Activated naive CD8-positive, alpha-beta T cell treated with anti-CD3 and anti-CD28 coated beads for 36 hours (primary cell): ENCODE measurements around the gene HASPIN. TPM values are rescaled to one million over a fixed set of nuclear protein-coding genes. Genes with fewer than 3 reads are reported as not detected.
"Not testable (repeated sequence)": the region's sequence is repeated elsewhere in the genome, so short reads cannot be mapped to it uniquely, and the experiment has no call there.

ENCODE experiments used
- DNase-seq: peaks from one replicate; pipeline ENCODE4 v3.0.0; 2021
- H3K27ac Mint-ChIP-seq: one replicate; pipeline ENCODE4 v1.8.0; 2022; ENCODE audit warnings: mild to moderate bottlenecking, moderate library complexity, mixed read lengths
- H3K27me3 Mint-ChIP-seq: one replicate; pipeline ENCODE4 v1.8.0; 2022; ENCODE audit warnings: mild to moderate bottlenecking, mixed read lengths
- H3K36me3 Mint-ChIP-seq: one replicate; pipeline ENCODE4 v1.8.0; 2021; ENCODE audit warnings: mild to moderate bottlenecking, mixed read lengths
- H3K4me1 Mint-ChIP-seq: one replicate; pipeline ENCODE4 v1.8.0; 2021; ENCODE audit warnings: mixed read lengths
- H3K4me3 Mint-ChIP-seq: one replicate; pipeline ENCODE4 v1.8.0; 2022; ENCODE audit warnings: mild to moderate bottlenecking, moderate library complexity, mixed read lengths
- H3K9me3 Mint-ChIP-seq: one replicate; pipeline ENCODE4 v1.8.0; 2022; ENCODE audit warnings: mixed read lengths
- total RNA-seq, 2 experiments: library from RNA; stranded (reverse); gene quantifications; one replicate each; pipeline ENCODE4 v1.2.3, GENCODE V29; 2021

The HASPIN gene
- total RNA-seq, 2 experiments from 2014 or later = 23.8 to 24.6 TPM

GRCh38 chr17:3690094-3690715 lies 33.5 kb upstream of the HASPIN start:
- Mint-ChIP-seq H3K4me3 (no peak overlapping the region), H3K27ac (no peak overlapping the region), H3K4me1 (peaks cover 12% of the 10 kb centered on the region), H3K27me3 (no peaks in the 10 kb centered on the region), H3K36me3 (peaks cover 8% of the 10 kb centered on the region), H3K9me3 (no peaks in the 10 kb centered on the region)
- no peak for DNase-seq

GRCh38 chr17:3691617-3692067 lies 32.1 kb upstream of the HASPIN start:
- no peak for DNase-seq
- Mint-ChIP-seq H3K36me3 (peaks cover 8% of the 10 kb centered on the region), H3K27ac (no peak overlapping the region), H3K27me3 (no peaks in the 10 kb centered on the region), H3K9me3 (no peaks in the 10 kb centered on the region), H3K4me1 (peaks cover 13% of the 10 kb centered on the region), H3K4me3 (no peak overlapping the region)

GRCh38 chr17:3692346-3692745 lies 31.4 kb upstream of the HASPIN start:
- Mint-ChIP-seq H3K27me3 (no peaks in the 10 kb centered on the region), H3K36me3 (peaks cover 8% of the 10 kb centered on the region), H3K4me1 (peaks cover 16% of the 10 kb centered on the region), H3K9me3 (no peaks in the 10 kb centered on the region), H3K4me3 (no peak overlapping the region), H3K27ac (no peak overlapping the region)
- no peak for DNase-seq

- Mint-ChIP-seq H3K9me3 (peaks cover 2% of the 10 kb centered on the region), H3K4me1 (peaks cover 16% of the 10 kb centered on the region), H3K27ac (no peak overlapping the region), H3K36me3 (peaks cover 8% of the 10 kb centered on the region), H3K4me3 (no peak overlapping the region), H3K27me3 (no peaks in the 10 kb centered on the region)
- no peak for DNase-seq
Observed at GRCh38 chr17:3693141-3693540, 30.6 kb upstream of the HASPIN start.

GRCh38 chr17:3693829-3694231 lies 29.9 kb upstream of the HASPIN start:
- Mint-ChIP-seq H3K27me3 (no peaks in the 10 kb centered on the region), H3K4me1 (peaks cover 16% of the 10 kb centered on the region), H3K4me3 (peak overlapping the region; percentile 85), H3K36me3 (peaks cover 4% of the 10 kb centered on the region), H3K27ac (no peak overlapping the region), H3K9me3 (peaks cover 2% of the 10 kb centered on the region)
- DNase-seq = peak; percentile 65

GRCh38 chr17:3695129-3695722 lies 28.5 kb upstream of the HASPIN start:
- H3K36me3 Mint-ChIP-seq = no peaks in the 10 kb centered on the region
- H3K4me1 Mint-ChIP-seq = peaks cover 16% of the 10 kb centered on the region
- H3K4me3 Mint-ChIP-seq = peak overlapping the region; percentile 85
- peaks cover 2% of the 10 kb centered on the region for H3K9me3 Mint-ChIP-seq
- DNase-seq = no peak
- H3K27ac Mint-ChIP-seq = peak overlapping the region; percentile 77
- no peaks in the 10 kb centered on the region for H3K27me3 Mint-ChIP-seq

GRCh38 chr17:3695723-3696411 lies 27.8 kb upstream of the HASPIN start, which contains the start of gene P2RX5:
Gene P2RX5, minus strand, starts transcription at chr17:3696155. Its CDS starts 150 bp downstream, at chr17:3696005.
- Mint-ChIP-seq H3K4me3 (peak within 1 kb of the TSS; percentile 90), H3K4me1 (peaks cover 17% of the 10 kb centered on the region), H3K36me3 (no peaks in the 10 kb centered on the region), H3K9me3 (peaks cover 2% of the 10 kb centered on the region), H3K27ac (peak within 1 kb of the TSS; percentile 90), H3K27me3 (no peaks in the 10 kb centered on the region)
- peak; percentile 61 for DNase-seq

GRCh38 chr17:3697103-3697476 lies 26.6 kb upstream of the HASPIN start:
- no peaks in the 10 kb centered on the region for H3K27me3 Mint-ChIP-seq
- no peak overlapping the region for H3K27ac Mint-ChIP-seq
- no peak for DNase-seq
- H3K4me3 Mint-ChIP-seq = no peak overlapping the region
- no peaks in the 10 kb centered on the region for H3K36me3 Mint-ChIP-seq
- H3K9me3 Mint-ChIP-seq = peaks cover 2% of the 10 kb centered on the region
- peaks cover 17% of the 10 kb centered on the region for H3K4me1 Mint-ChIP-seq

- no peak overlapping the region for H3K27ac Mint-ChIP-seq
- peaks cover 6% of the 10 kb centered on the region for H3K9me3 Mint-ChIP-seq
- H3K4me3 Mint-ChIP-seq = no peak overlapping the region
- no peaks in the 10 kb centered on the region for H3K27me3 Mint-ChIP-seq
- no peak for DNase-seq
- H3K36me3 Mint-ChIP-seq = peaks cover 2% of the 10 kb centered on the region
- H3K4me1 Mint-ChIP-seq = peaks cover 16% of the 10 kb centered on the region
Observed at GRCh38 chr17:3698139-3698538, 25.6 kb upstream of the HASPIN start.

GRCh38 chr17:3699951-3700350 lies 23.8 kb upstream of the HASPIN start:
- Mint-ChIP-seq H3K9me3 (peaks cover 6% of the 10 kb centered on the region), H3K36me3 (peaks cover 2% of the 10 kb centered on the region), H3K4me1 (peaks cover 6% of the 10 kb centered on the region), H3K4me3 (no peak overlapping the region), H3K27me3 (no peaks in the 10 kb centered on the region), H3K27ac (no peak overlapping the region)
- DNase-seq = no peak

- not testable (repeated sequence) for H3K36me3 Mint-ChIP-seq, H3K4me3 Mint-ChIP-seq
Observed at GRCh38 chr17:3702041-3702539, 21.6 kb upstream of the HASPIN start.

GRCh38 chr17:3704931-3705717 lies 18.6 kb upstream of the HASPIN start:
- H3K4me1 Mint-ChIP-seq = peaks cover 20% of the 10 kb centered on the region
- DNase-seq = no peak
- peaks cover 4% of the 10 kb centered on the region for H3K9me3 Mint-ChIP-seq
- no peak overlapping the region for H3K4me3 Mint-ChIP-seq
- H3K27ac Mint-ChIP-seq = no peak overlapping the region
- H3K27me3 Mint-ChIP-seq = no peaks in the 10 kb centered on the region
- H3K36me3 Mint-ChIP-seq = peaks cover 2% of the 10 kb centered on the region

More at GRCh38 chr17:3702041-3702539, 21.6 kb upstream of the HASPIN start:
- H3K27ac Mint-ChIP-seq, H3K27me3 Mint-ChIP-seq, DNase-seq, H3K4me1 Mint-ChIP-seq, H3K9me3 Mint-ChIP-seq: not testable (repeated sequence)

- H3K4me1 Mint-ChIP-seq = peaks cover 23% of the 10 kb centered on the region
- not testable (repeated sequence) for H3K36me3 Mint-ChIP-seq, H3K9me3 Mint-ChIP-seq, H3K27ac Mint-ChIP-seq, H3K4me3 Mint-ChIP-seq, H3K27me3 Mint-ChIP-seq, DNase-seq
Observed at GRCh38 chr17:3705718-3705984, 18.1 kb upstream of the HASPIN start.

GRCh38 chr17:3708366-3708765 lies 15.3 kb upstream of the HASPIN start:
- Mint-ChIP-seq H3K27me3 (no peaks in the 10 kb centered on the region), H3K4me1 (peaks cover 42% of the 10 kb centered on the region), H3K27ac (peak overlapping the region; percentile 76), H3K36me3 (peaks cover 18% of the 10 kb centered on the region), H3K4me3 (no peak overlapping the region), H3K9me3 (no peaks in the 10 kb centered on the region)
- no peak for DNase-seq

- Mint-ChIP-seq H3K9me3 (no peaks in the 10 kb centered on the region), H3K27me3 (no peaks in the 10 kb centered on the region), H3K36me3 (peaks cover 29% of the 10 kb centered on the region), H3K27ac (peak overlapping the region; percentile 80), H3K4me3 (peak overlapping the region; percentile 22), H3K4me1 (peaks cover 44% of the 10 kb centered on the region)
- DNase-seq = peak; percentile 75
Observed at GRCh38 chr17:3710951-3711383, 12.7 kb upstream of the HASPIN start.
